ENCODE results near the gene GPATCH8. TPM values are rescaled to one million over a fixed set of nuclear protein-coding genes. Genes with fewer than 3 reads are reported as not detected.

Gene GPATCH8
- total RNA-seq, 1 donor from 2014 or later = 64.5 TPM

GRCh38 chr17:44348988-44349364 lies 154.2 kb downstream of the GPATCH8 start:
- Mint-ChIP-seq H3K4me3 (peak overlapping the region; percentile 45), H3K27ac (peak overlapping the region; percentile 89), H3K4me1 (peaks cover 70% of the 10 kb centered on the region), H3K36me3 (ENCODE audit: low read depth) (peaks cover 50% of the 10 kb centered on the region), H3K27me3 (no peaks in the 10 kb centered on the region), H3K9me3 (no peaks in the 10 kb centered on the region)
- intact Hi-C loops (cut with micrococcal nuclease) = loop anchor here (1.0 to 10.0 kb wide), 6 partner anchors 24 to 966 kb away; partner anchors contain the start of genes G6PC3, HDAC5 and MAP3K14
- no peak for ATAC-seq (ENCODE audit: low read depth)
- TF ChIP-seq, protein P1, sequence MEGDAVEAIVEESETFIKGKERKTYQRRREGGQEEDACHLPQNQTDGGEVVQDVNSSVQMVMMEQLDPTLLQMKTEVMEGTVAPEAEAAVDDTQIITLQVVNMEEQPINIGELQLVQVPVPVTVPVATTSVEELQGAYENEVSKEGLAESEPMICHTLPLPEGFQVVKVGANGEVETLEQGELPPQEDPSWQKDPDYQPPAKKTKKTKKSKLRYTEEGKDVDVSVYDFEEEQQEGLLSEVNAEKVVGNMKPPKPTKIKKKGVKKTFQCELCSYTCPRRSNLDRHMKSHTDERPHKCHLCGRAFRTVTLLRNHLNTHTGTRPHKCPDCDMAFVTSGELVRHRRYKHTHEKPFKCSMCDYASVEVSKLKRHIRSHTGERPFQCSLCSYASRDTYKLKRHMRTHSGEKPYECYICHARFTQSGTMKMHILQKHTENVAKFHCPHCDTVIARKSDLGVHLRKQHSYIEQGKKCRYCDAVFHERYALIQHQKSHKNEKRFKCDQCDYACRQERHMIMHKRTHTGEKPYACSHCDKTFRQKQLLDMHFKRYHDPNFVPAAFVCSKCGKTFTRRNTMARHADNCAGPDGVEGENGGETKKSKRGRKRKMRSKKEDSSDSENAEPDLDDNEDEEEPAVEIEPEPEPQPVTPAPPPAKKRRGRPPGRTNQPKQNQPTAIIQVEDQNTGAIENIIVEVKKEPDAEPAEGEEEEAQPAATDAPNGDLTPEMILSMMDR (IDR thresholded peaks at IDR 0.05) = no peak
- ChIA-PET CTCF (interaction anchor here (1.4 to 12.4 kb wide), 6 partner anchors 13 to 147 kb away, joined by 3 to 108 read pairs (median 6); no protein-coding TSS in a partner anchor), POLR2A (interaction anchor here (0.7 to 8.7 kb wide), 6 partner anchors 21 to 955 kb away, joined by 3 to 241 read pairs (median 18); partner anchors contain the start of genes ATXN7L3, TMUB2 and UBTF)
- no peak for DNase-seq

DNA sequence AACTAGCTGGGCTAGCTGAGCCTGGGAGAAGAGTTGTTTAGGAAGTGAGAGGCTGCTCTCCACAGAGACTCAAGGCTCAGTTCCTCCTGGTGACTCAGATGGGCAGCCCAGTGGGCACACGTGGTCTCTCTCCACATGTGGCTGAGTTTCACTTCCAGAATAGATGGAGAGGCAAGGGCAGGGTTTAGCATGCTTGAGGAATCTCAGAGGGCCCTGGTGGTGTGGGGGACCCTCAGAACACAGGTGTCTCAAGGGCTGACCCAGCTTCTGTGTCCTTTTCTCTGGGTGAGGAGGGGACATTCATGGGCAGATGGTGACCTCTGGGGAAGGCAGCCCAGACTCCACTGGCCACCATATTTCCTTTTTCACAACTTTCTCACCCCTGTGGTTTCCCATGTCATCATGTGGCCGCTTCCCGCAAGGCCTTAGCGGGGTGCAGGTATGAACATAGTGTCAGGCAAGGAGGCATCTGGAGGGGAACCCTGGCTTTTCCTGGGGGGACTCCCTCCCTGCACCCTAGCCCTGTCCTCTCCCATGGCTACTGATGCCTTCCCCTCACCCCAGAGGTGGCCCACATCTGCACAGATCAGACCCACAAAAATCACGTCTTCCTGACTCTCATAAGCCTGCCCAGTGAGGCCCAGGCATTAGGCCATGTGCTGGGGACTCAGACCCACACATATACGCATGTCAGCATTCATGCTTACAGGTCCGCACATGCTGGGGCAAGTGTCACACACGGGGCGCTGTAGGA lies 154.8 kb downstream of the GPATCH8 start:
- Mint-ChIP-seq H3K36me3 (ENCODE audit: low read depth) (peaks cover 50% of the 10 kb centered on the region), H3K4me3 (peak overlapping the region; percentile 45), H3K4me1 (peaks cover 71% of the 10 kb centered on the region), H3K9me3 (no peaks in the 10 kb centered on the region), H3K27ac (peak overlapping the region; percentile 89), H3K27me3 (no peaks in the 10 kb centered on the region)
- POLR2A ChIA-PET = interaction anchor here (0.6 to 8.7 kb wide), 16 partner anchors 15 to 955 kb away, joined by 3 to 241 read pairs (median 8); partner anchors contain the start of genes ATXN7L3, HDAC5, LSM12 and SLC25A39
- ATAC-seq (ENCODE audit: low read depth) (peak; percentile 69), DNase-seq (peak; percentile 72)
- intact Hi-C loops (cut with micrococcal nuclease) = loop anchor here (1.0 to 10.0 kb wide), 6 partner anchors 23 to 966 kb away; partner anchors contain the start of genes G6PC3, HDAC5 and MAP3K14
- CTCF ChIA-PET = interaction anchor here (0.7 to 12.4 kb wide), 10 partner anchors 13 to 180 kb away, joined by 3 to 108 read pairs (median 4); partner anchors contain the start of gene FAM171A2
- TF ChIP-seq, protein P1 (IDR thresholded peaks at IDR 0.05) = no peak

Other genes with a start within 250 kb of the GPATCH8 start
- 0.10 and 0.13 TPM in 2 replicates for gene SLC4A1, start 235.3 kb downstream of the GPATCH8 start, total RNA-seq
- 0.07 and 0.17 TPM in 2 replicates for gene RUNDC3A, start 194.8 kb downstream of the GPATCH8 start, total RNA-seq
- gene SLC25A39, start 178.6 kb downstream of the GPATCH8 start, total RNA-seq = 119 and 129 TPM in 2 replicates
- 229 and 250 TPM in 2 replicates for gene GRN, start 158.1 kb downstream of the GPATCH8 start, total RNA-seq
- 0.49 and 0.75 TPM in 2 replicates for gene FAM171A2, start 139.6 kb downstream of the GPATCH8 start, total RNA-seq
- gene ITGA2B, start 113.8 kb downstream of the GPATCH8 start, total RNA-seq = not detected in 2 replicates
- 0.91 TPM in 2 replicates for gene FZD2, start 54.1 kb upstream of the GPATCH8 start, total RNA-seq
- gene MEIOC, start 153.1 kb upstream of the GPATCH8 start, total RNA-seq = 0.24 and 0.91 TPM in 2 replicates
- 20.1 and 22.4 TPM in 2 replicates for gene CCDC43, start 186.4 kb upstream of the GPATCH8 start, total RNA-seq
- 10.3 and 13.8 TPM in 2 replicates for gene DBF4B, start 205.3 kb upstream of the GPATCH8 start, total RNA-seq

Measured in activated B cell treated with CpG ODN at 0.5 μM for 24 hours (primary cell).